Tibial nerve (tissue), 4 donors: ENCODE results near the gene PHACTR1. TPM values are rescaled to one million over a fixed set of nuclear protein-coding genes. Genes with fewer than 3 reads are reported as not detected.

Experiments
- DNase-seq, 2 donors: peaks; one replicate each; pipeline ENCODE4 v3.0.0-alpha.2; 2019; ENCODE audit warnings: low spot score in 2 of 2
- H3K27ac ChIP-seq, 4 donors: fragments of 200-600 bp; sonication (generic) in 3 of 4; one replicate each; pipeline ENCODE4 v1.5.1; 2017 to 2019; ENCODE audit warnings: mild to moderate bottlenecking in 1 of 4
- H3K27me3 ChIP-seq, 2 donors: fragments of 200-600 bp; sonication (generic) in 1 of 2; one replicate each; pipeline versions ENCODE4 v1.5.1 to v1.6.0; 2017 to 2019
- H3K36me3 ChIP-seq, 3 donors: fragments of 200-600 bp; sonication (generic); one replicate each; pipeline ENCODE4 v1.5.1; 2018 to 2019
- H3K4me1 ChIP-seq, 4 donors: fragments of 200-600 bp; sonication (generic) in 3 of 4; one replicate each; pipeline ENCODE4 v1.5.1; 2017 to 2019
- H3K4me3 ChIP-seq, 4 donors: fragments of 200-600 bp; sonication (generic) in 3 of 4; one replicate each; pipeline ENCODE4 v1.5.1; 2017 to 2019; ENCODE audit warnings: mild to moderate bottlenecking in 1 of 4, moderate library complexity in 1 of 4
- H3K9me3 ChIP-seq, 4 donors: fragments of 200-600 bp; sonication (generic) in 3 of 4; one replicate each; pipeline ENCODE4 v1.5.1; 2017 to 2019
- EP300 ChIP-seq, 2 donors: sonication (generic); formaldehyde crosslinking; IDR thresholded peaks; one replicate each; pipeline ENCODE4 v1.6.1; 2017; ENCODE audit warnings: antibody characterized with exemption in 2 of 2, mild to moderate bottlenecking in 1 of 2
- POLR2A ChIP-seq, 2 donors: fragments of 450-650 bp; IDR thresholded peaks; one replicate each; pipeline ENCODE4 v1.6.1; 2017; ENCODE audit warnings: antibody characterized with exemption in 2 of 2, mild to moderate bottlenecking in 2 of 2, moderate library complexity in 2 of 2
- whole genome bisulfite sequencing, 2 donors: methylation state at CpG; one replicate each; pipeline ENCODE4 v1.1.5; 2018; 5-methylcytosine and 5-hydroxymethylcytosine counted together
- total RNA-seq, 4 donors: library from RNA; depleted of rRNA; stranded (reverse); fragments of >200 nt; gene quantifications; one replicate each; pipeline ENCODE4 v1.1.0, GENCODE V29; 2016
- TF ChIP-seq, protein P1 (sequence below), 5 experiments: fragments of 200-600 bp in 3 of 5; fragments of 450-650 bp in 2 of 5; sonication (generic) in 3 of 5; IDR thresholded peaks; one replicate each; pipeline ENCODE4 v1.5.1; 2016 to 2019; ENCODE audit warnings: antibody characterized with exemption in 5 of 5, mild to moderate bottlenecking in 3 of 5, moderate library complexity in 2 of 5

PHACTR1 gene
- total RNA-seq, 4 donors from 2014 or later, result 1.5 to 2.7 (median 1.6) TPM

GRCh38 chr6:12882761-12883290 lies 166.3 kb downstream of the PHACTR1 start:
- H3K9me3 ChIP-seq, result no peaks in the 10 kb centered on the region
- no peak for DNase-seq
- H3K27ac ChIP-seq, result no peak overlapping the region
- H3K36me3 ChIP-seq, result no peaks in the 10 kb centered on the region
- no peaks in the 10 kb centered on the region for H3K4me1 ChIP-seq
- 41 to 69% methylated on average over 2 of the region's 2 CpGs for WGBS, 2 donors
- TF ChIP-seq EP300 (IDR thresholded peaks at IDR 0.05) (no peak), POLR2A (IDR thresholded peaks at IDR 0.05) (no peak)
- TF ChIP-seq, protein P1, sequence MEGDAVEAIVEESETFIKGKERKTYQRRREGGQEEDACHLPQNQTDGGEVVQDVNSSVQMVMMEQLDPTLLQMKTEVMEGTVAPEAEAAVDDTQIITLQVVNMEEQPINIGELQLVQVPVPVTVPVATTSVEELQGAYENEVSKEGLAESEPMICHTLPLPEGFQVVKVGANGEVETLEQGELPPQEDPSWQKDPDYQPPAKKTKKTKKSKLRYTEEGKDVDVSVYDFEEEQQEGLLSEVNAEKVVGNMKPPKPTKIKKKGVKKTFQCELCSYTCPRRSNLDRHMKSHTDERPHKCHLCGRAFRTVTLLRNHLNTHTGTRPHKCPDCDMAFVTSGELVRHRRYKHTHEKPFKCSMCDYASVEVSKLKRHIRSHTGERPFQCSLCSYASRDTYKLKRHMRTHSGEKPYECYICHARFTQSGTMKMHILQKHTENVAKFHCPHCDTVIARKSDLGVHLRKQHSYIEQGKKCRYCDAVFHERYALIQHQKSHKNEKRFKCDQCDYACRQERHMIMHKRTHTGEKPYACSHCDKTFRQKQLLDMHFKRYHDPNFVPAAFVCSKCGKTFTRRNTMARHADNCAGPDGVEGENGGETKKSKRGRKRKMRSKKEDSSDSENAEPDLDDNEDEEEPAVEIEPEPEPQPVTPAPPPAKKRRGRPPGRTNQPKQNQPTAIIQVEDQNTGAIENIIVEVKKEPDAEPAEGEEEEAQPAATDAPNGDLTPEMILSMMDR (IDR thresholded peaks at IDR 0.05), result no peak
- H3K27me3 ChIP-seq, result peaks cover 0 to 12% of the 10 kb centered on the region in 2 donors
- no peak overlapping the region for H3K4me3 ChIP-seq

DNA sequence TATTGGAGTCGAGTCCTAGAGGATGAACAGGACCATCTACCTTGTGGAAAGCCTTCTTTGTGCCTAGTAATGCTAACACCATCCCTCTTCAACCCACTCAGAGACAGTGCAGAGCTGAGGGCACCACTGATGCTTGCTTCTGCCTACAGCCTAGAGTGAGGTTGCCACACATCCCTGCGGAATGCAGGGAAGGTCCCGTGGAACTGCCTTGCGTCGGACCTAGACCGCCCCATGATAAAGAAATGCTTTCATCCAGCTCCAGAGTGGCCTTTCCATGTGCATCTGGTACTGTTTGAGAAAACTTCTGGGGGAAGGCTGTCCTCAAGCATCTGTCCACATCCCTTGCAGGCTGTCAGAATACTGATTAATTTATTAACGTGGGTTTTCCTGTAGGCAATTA lies 168.4 kb downstream of the PHACTR1 start:
- H3K4me1 ChIP-seq, result no peaks in the 10 kb centered on the region
- no peaks in the 10 kb centered on the region for H3K9me3 ChIP-seq
- H3K27me3 ChIP-seq, result peaks cover 0 to 12% of the 10 kb centered on the region in 2 donors
- H3K36me3 ChIP-seq, result no peaks in the 10 kb centered on the region
- no peak overlapping the region for H3K27ac ChIP-seq
- DNase-seq, result no peak
- TF ChIP-seq, protein P1 (IDR thresholded peaks at IDR 0.05), result no peak
- TF ChIP-seq EP300 (IDR thresholded peaks at IDR 0.05), result no peak
- TF ChIP-seq POLR2A (IDR thresholded peaks at IDR 0.05), result no peak
- 56 to 59% methylated on average over 7 of the region's 7 CpGs for WGBS, 2 donors
- H3K4me3 ChIP-seq, result no peak overlapping the region

- Histone ChIP-seq H3K27me3 (peaks cover 0 to 12% of the 10 kb centered on the region in 2 donors), H3K4me1 (no peaks in the 10 kb centered on the region), H3K36me3 (no peaks in the 10 kb centered on the region), H3K9me3 (peaks cover 0 to 5% (median 2%) of the 10 kb centered on the region in 4 donors), H3K4me3 (no peak overlapping the region), H3K27ac (no peak overlapping the region)
- DNase-seq, result no peak
- WGBS, 2 donors, result 52 to 58% methylated on average over 8 of the region's 8 CpGs
- no peak for TF ChIP-seq POLR2A (IDR thresholded peaks at IDR 0.05)
- TF ChIP-seq EP300 (IDR thresholded peaks at IDR 0.05), result no peak
- TF ChIP-seq, protein P1 (IDR thresholded peaks at IDR 0.05), result no peak
Measured at GRCh38 chr6:12886961-12887775, 170.6 kb downstream of the PHACTR1 start.

- 90 to 93% methylated on average over 9 of the region's 9 CpGs for WGBS, 2 donors
- Histone ChIP-seq H3K9me3 (peaks cover 0 to 5% (median 2%) of the 10 kb centered on the region in 4 donors), H3K27me3 (peaks cover 0 to 6% of the 10 kb centered on the region in 2 donors), H3K27ac (no peak overlapping the region), H3K4me1 (peaks cover 0 to 10% (median 0%) of the 10 kb centered on the region in 4 donors), H3K36me3 (no peaks in the 10 kb centered on the region), H3K4me3 (no peak overlapping the region)
- DNase-seq, result no peak
- TF ChIP-seq POLR2A (IDR thresholded peaks at IDR 0.05), result no peak
- TF ChIP-seq, protein P1 (IDR thresholded peaks at IDR 0.05), result peak in 2 of 5 experiments; percentile 8 to 17
Measured at GRCh38 chr6:12890171-12890790, 173.7 kb downstream of the PHACTR1 start.

GRCh38 chr6:12891595-12891994 lies 175.0 kb downstream of the PHACTR1 start:
- TF ChIP-seq, protein P1 (IDR thresholded peaks at IDR 0.05), result no peak
- TF ChIP-seq POLR2A (IDR thresholded peaks at IDR 0.05) (no peak), EP300 (IDR thresholded peaks at IDR 0.05) (no peak)
- Histone ChIP-seq H3K4me1 (peaks cover 0 to 10% (median 0%) of the 10 kb centered on the region in 4 donors), H3K9me3 (peaks cover 0 to 5% (median 2%) of the 10 kb centered on the region in 4 donors), H3K4me3 (no peak overlapping the region), H3K27me3 (peaks cover 0 to 2% of the 10 kb centered on the region in 2 donors), H3K27ac (no peak overlapping the region), H3K36me3 (no peaks in the 10 kb centered on the region)
- DNase-seq, result no peak
- 86 to 94% methylated on average over 1 of the region's 1 CpG for WGBS, 2 donors
